HG03064 (cell line): ENCODE results near the gene SLC25A41.

Experiments
- ATAC-seq: cut with Tn5 transposase; IDR thresholded peaks from one replicate; pipeline ENCODE4 v1.9.1; 2021; ENCODE audit warnings: low read depth; ENCODE audit not compliant: unreplicated experiment

SLC25A41 gene

GRCh38 chr19:6460099-6460884 is 26.7 kb upstream of the SLC25A41 start:
- peak; percentile 64 for ATAC-seq

DNA sequence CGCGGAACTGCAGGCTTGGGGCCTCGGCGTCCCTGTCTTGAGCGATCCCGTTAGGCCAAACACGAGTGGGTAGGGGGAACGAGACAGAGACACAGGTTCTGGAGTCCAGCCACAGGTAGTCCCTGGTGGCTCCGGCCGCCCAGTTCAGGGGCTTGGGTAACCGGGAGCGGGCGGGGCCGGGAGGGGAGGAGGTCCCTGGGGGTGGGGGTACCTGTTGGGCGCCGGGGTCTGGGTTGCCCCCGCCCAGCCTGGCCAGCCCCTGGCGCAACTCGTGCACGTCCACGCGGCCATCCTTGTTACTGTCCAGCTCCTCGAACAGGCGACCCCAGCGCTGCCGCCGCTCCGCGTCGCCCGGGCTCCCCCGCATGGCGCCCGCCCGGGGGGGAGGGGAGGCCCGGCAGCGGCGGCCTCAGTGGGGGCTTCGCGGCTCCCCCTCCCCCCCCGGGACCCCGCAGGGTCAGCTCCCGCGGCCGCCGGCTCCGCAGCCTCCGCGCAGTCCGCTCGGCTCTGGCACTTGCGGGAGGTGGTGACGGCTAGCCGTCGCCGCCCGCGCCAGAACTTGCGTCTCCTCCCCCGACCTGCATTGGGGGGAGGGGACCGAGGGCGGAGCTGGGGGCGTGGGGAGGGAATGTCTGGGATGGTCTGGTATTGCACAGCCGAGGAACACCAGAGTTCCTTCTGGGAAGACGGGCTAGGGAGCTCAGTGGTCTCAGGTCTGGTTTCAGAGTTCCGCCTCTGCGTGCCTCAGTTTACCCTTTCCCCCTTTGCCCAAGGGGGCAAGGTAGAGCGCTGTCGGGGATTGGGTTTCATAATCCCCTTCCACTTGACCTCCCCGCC is 25.9 kb upstream of the SLC25A41 start, which contains the start of gene SLC25A23:
TSS of gene SLC25A23 (minus strand) at position 531 of the 837 bp plus-strand sequence. CDS start at position 367, 164 bp downstream.
- peak; percentile 33 for ATAC-seq

- no peak for ATAC-seq
Observed at GRCh38 chr19:6458695-6459261, 25.2 kb upstream of the SLC25A41 start.

GRCh38 chr19:6457958-6458694 is 24.6 kb upstream of the SLC25A41 start:
- ATAC-seq = no peak

GRCh38 chr19:6455924-6456323 is 22.4 kb upstream of the SLC25A41 start:
- no peak for ATAC-seq

GRCh38 chr19:6453951-6454565 is 20.5 kb upstream of the SLC25A41 start:
- ATAC-seq = no peak

DNA sequence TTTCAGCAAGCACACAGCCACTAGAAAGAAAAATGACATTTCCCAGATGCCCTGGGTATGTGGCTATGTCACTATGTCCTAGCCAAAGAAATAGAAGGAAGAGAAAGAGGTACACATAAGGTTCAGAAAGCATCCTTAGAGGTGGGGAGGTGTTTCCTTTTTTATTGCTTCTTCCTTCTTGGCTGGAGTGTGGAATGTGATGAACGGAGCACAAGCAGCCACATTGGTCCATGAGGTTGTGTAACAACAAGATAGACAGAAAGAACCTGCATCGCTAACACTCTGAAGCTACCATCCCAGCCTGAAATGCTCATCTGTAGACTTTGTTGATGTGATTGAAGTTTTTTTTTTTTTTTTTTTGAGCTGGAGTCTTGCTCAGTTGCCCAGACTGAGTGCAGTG is 19.3 kb upstream of the SLC25A41 start:
- ATAC-seq = no peak

DNA sequence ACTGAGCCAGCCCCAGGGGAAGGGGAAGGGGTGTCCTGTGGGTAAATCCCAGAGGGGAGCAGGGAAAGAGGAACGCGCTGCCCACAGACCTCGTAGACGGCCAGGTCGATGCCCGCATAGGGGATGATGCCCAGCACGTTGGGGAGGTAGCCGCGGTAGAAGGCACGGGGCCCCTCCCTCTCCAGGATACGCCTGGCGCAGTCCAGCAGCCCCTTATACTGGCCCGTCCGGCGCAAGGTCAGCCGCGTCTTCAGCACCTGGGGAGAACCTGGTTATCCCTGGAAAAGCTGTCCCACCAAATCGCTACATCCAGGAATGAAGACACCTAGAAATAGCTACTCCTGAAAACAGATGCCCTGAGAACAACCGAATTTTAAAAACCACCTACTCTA is 18.7 kb upstream of the SLC25A41 start:
- ATAC-seq = no peak

DNA sequence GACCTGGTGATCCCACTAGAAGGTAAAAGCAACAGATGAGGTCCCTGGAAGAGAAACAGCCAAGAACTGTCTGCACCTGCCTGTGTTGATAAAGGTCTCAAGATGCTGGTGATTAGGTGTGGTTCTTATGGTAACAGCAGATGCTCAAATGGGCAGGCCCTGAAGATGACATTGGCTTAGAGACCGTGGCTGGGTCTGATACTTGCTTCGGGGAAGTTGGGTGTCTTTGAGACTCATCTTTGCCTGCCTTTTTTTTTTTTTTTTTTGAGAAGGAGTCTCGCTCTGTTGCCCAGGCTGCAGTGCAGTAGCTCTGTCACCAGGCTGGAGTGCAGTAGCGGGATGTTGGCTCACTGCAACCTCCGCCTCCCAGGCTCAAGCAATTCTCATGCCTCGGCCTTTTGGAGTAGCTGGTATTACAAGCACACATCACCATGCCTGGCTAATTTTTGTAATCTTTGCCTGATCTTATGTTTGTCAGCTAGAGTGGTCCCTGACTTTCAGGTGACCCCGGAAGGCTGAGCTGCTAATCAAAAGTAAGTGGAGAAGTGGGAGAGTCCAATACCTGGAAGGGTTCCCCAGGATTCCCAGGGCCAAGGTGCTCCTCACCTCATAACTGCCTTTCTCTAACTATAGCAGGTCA is 18.1 kb upstream of the SLC25A41 start:
- no peak for ATAC-seq

- ATAC-seq = no peak
Observed at GRCh38 chr19:6450166-6450565, 16.6 kb upstream of the SLC25A41 start.

DNA sequence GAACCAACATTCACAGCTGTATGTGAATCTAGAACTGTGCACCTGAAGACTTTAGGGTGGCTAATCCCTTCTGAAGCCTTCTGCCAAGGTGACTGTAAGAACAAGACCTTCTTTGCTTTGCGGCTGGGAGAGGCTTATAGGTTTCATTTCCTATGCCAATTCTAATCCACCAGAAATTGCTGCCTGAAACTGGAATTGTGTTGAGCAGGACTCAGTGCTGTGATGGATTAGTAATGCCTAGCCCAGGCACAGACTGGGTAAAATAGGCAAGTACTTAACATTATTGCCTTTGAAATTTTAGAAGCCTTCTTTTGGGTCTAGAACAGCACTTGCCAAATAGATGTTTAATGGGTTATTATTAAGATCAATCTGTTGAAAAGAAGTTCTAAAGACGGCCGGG is 14.5 kb upstream of the SLC25A41 start:
- no peak for ATAC-seq

DNA sequence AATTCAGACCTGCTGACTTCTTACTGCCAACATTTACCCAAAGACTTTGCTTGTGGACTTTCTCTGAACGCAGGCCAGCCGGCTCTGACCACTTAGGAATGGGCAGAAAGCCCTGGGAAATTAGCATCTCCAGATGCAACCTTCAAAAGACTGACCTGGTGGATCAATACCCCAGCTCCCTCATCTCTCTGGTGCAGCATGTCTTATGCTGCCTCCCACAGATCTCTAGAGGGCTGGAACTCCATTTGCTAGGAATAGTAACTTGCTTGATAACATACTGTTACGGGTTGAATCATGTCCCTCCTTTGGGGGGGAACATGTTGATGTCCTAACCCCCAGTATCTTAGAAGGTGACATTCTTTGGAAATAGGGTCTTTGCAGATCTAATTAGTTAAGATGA is 12.9 kb upstream of the SLC25A41 start:
- no peak for ATAC-seq

DNA sequence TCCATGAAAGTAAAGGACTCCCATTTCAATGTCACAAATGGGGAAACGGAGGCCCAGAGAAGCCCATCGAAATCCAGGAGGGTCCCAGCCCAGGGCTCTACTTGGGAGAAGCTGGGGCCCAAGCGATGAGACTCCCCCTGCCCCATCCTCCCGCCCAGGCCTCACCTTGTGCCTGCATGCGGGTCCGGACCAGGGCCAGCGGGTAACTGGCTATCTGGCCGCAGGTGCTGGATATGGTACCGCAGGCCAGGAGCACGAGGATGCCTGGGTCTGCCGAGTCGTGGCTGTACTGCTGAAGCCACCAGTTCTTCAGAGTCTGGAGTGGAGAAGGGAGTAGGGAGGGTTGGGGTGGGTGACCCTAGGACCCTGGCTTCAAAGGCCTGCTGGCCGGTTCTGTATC is 10.4 kb upstream of the SLC25A41 start:
- no peak for ATAC-seq

- ATAC-seq = no peak
Observed at GRCh38 chr19:6442087-6442688, 8.6 kb upstream of the SLC25A41 start.

- ATAC-seq = no peak
Observed at GRCh38 chr19:6440905-6441304, 7.3 kb upstream of the SLC25A41 start.

DNA sequence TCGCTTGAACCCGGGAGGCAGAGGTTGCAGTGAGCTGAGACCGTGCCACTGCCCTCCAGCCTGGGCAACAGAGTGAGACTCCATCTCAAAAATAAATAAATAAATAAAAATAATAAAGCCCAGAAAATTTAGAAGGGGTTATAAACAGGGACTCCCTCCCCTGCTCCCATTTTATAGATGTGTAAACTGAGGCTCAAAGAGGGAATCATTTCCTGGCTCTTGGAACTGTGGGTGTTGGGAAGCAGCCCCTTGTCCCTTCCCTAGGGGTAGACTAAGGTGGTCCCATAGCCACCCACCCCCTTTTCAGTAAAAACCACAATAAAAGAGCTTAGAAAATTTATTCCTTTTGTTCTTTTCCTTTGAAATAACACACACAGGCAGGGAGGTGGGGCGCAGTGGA is 6.2 kb upstream of the SLC25A41 start:
- no peak for ATAC-seq

- ATAC-seq = no peak
Observed at GRCh38 chr19:6433165-6433564, 398 bp downstream of the SLC25A41 start.

DNA sequence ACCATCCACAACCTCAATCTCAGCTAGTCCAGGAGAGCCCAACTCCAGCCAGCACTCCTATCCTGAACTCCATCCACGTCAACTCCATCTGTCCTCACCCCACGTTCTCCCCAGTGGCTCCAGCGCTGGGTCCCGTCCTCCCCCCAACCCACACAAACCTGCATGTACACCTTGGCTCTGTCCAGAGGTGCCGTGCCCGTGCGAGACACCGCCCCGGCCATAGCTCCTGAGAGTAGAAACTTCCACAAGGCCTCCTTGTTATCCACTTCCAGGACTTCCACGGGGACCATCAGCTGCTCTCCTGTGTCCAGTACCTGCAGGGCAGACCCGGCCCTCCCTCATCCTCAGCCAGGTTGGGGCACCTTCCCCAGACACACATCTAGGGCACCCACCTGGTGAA is 1.7 kb downstream of the SLC25A41 start:
- no peak for ATAC-seq

GRCh38 chr19:6429419-6430221 is 3.9 kb downstream of the SLC25A41 start:
- ATAC-seq = no peak
